Glomerular visceral epithelial cell (primary cell): Measurements from ENCODE around the gene PDGFC.

Source experiments
- DNase-seq: peaks from one replicate; pipeline ENCODE4 v3.0.0-alpha.2; 2016; ENCODE audit errors: extremely low spot score

The PDGFC gene

GRCh38 chr4:156749426-156750403 is 221.9 kb downstream of the PDGFC start:
- DNase-seq, result no peak

GRCh38 chr4:156746111-156746510 is 225.5 kb downstream of the PDGFC start:
- no peak for DNase-seq

GRCh38 chr4:156738766-156739165 is 232.8 kb downstream of the PDGFC start:
- no peak for DNase-seq

- DNase-seq, result no peak
Measured at GRCh38 chr4:156734965-156735895, 236.4 kb downstream of the PDGFC start.

GRCh38 chr4:156733582-156733981 is 238.0 kb downstream of the PDGFC start:
- no peak for DNase-seq

- no peak for DNase-seq
Measured at GRCh38 chr4:156732634-156733033, 239.0 kb downstream of the PDGFC start.

GRCh38 chr4:156729416-156729815 is 242.2 kb downstream of the PDGFC start:
- DNase-seq, result no peak

- DNase-seq, result no peak
Measured at GRCh38 chr4:156725257-156725656, 246.3 kb downstream of the PDGFC start.

GRCh38 chr4:156723951-156724668 is 247.5 kb downstream of the PDGFC start:
- DNase-seq, result no peak

GRCh38 chr4:156718226-156718625 is 253.4 kb downstream of the PDGFC start:
- DNase-seq, result no peak

- no peak for DNase-seq
Measured at GRCh38 chr4:156711193-156711590, 260.4 kb downstream of the PDGFC start.
